ENCODE measurements around the gene RTKN. TPM values are rescaled to one million over a fixed set of nuclear protein-coding genes. Genes with fewer than 3 reads are reported as not detected.
"Not testable (repeated sequence)": the region's sequence is repeated elsewhere in the genome, so short reads cannot be mapped to it uniquely, and the experiment has no call there.

RTKN gene
- total and polyA plus RNA-seq, 9 of the 15 experiments (the other 6 are each of a cell fraction or from before 2014, with no cell fraction given) = 0.14 to 6.9 (median 3.6) TPM

DNA sequence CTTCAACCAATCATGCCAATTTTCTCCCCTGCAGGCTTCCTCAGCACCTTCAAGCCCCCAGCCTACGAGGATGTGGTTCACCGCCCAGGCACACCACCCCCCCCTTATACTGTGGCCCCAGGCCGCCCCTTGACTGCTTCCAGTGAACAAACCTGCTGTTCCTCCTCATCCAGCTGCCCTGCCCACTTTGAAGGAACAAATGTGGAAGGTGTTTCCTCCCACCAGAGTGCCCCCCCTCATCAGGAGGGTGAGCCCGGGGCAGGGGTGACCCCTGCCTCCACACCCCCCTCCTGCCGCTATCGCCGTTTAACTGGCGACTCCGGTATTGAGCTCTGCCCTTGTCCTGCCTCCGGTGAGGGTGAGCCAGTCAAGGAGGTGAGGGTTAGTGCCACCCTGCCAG, 18.4 kb upstream of the RTKN start:
- BruUV-seq (replicated peaks); H3K4me2 ChIP-seq (ENCODE audit: insufficient read depth, low read length); CTCF ChIA-PET (ENCODE audit: low intra/inter-chr PET ratio); ATAC-seq; H3K4me3 ChIP-seq; H3K9me3 ChIP-seq (replicated peaks; ENCODE audit: control insufficient read depth, insufficient read depth, low read depth, low read length); in situ Hi-C loops (cut with MboI); H3K27me3 ChIP-seq (ENCODE audit: control insufficient read depth in 2 of 2, insufficient read depth in 2 of 2, low read length in 2 of 2); H2AFZ ChIP-seq (ENCODE audit: low read depth, low read length); DNase-seq (ENCODE audit: extremely low read depth in 1 of 4, low spot score in 3 of 4); FAIRE-seq; H3K9me1 ChIP-seq (ENCODE audit: control insufficient read depth, insufficient read depth, low read length); intact Hi-C loops (cut with micrococcal nuclease); H3K27ac ChIP-seq (ENCODE audit: extremely low read depth, low read depth, low read length); H4K20me1 ChIP-seq (replicated peaks; ENCODE audit: control insufficient read depth, insufficient read depth, low read length); H3K9ac ChIP-seq (ENCODE audit: insufficient read depth in 1 of 2, low read depth in 2 of 2, low read length in 2 of 2): not testable (repeated sequence)
- Histone ChIP-seq H3K4me1 (replicated peaks in 1 of 2; ENCODE audit: control insufficient read depth in 2 of 2, insufficient read depth in 2 of 2, low read length in 2 of 2) (peaks cover 10 to 47% of the 10 kb centered on the region in 2 experiments), H3K79me2 (ENCODE audit: control insufficient read depth, insufficient read depth, low read length) (peaks cover 25% of the 10 kb centered on the region), H3K36me3 (ENCODE audit: control insufficient read depth, insufficient read depth, low read length) (peaks cover 35% of the 10 kb centered on the region)
- 73% methylated on average over 6 of the region's 10 CpGs for WGBS (ENCODE audit: insufficient coverage, low coverage, missing lambda C conversion rate)
- peak; percentile 5 for TF ChIP-seq POLR2B (IDR thresholded peaks at IDR 0.05; ENCODE audit: low read depth, partially characterized antibody)
- POLR2A ChIA-PET = interaction anchor here (0.6 to 2.5 kb wide), 4 partner anchors 39 to 433 kb away, joined by 3 to 12 read pairs (median 4); partner anchors contain the start of genes C2orf81 and WDR54

DNA sequence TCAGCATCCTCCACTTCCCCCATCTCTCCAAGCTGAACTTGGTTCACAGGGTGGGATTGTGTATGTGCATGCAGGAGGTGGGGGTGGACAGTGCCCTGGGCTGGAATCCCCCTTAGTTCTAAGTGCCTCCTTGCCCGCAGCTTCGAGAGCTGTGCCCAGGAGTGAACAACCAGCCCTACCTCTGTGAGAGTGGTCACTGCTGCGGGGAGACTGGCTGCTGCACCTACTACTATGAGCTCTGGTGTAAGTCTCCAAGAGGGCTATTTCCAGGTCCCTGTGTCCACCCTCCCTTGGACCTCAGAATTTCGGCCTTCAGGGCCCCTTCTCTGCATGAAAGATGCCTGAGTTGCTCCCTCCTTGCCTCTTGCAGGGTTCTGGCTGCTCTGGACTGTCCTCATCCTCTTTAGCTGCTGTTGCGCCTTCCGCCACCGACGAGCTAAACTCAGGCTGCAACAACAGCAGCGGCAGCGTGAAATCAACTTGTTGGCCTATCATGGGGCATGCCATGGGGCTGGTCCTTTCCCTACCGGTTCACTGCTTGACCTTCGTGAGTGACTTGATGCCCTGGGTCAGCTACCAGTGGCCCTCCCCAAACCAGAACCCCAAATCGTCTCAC, 17.9 kb upstream of the RTKN start:
- FAIRE-seq; H3K27ac ChIP-seq (ENCODE audit: extremely low read depth, low read depth, low read length); DNase-seq (ENCODE audit: extremely low read depth in 1 of 4, low spot score in 3 of 4); BruUV-seq (replicated peaks); H3K4me2 ChIP-seq (ENCODE audit: insufficient read depth, low read length); ATAC-seq; H3K9me1 ChIP-seq (ENCODE audit: control insufficient read depth, insufficient read depth, low read length); CTCF ChIA-PET (ENCODE audit: low intra/inter-chr PET ratio); H2AFZ ChIP-seq (ENCODE audit: low read depth, low read length); intact Hi-C loops (cut with micrococcal nuclease); in situ Hi-C loops (cut with MboI); H3K9me3 ChIP-seq (replicated peaks; ENCODE audit: control insufficient read depth, insufficient read depth, low read depth, low read length); H3K4me3 ChIP-seq; H4K20me1 ChIP-seq (replicated peaks; ENCODE audit: control insufficient read depth, insufficient read depth, low read length); H3K27me3 ChIP-seq (ENCODE audit: control insufficient read depth in 2 of 2, insufficient read depth in 2 of 2, low read length in 2 of 2): not testable (repeated sequence)
- peaks cover 10 to 41% of the 10 kb centered on the region in 2 experiments for H3K4me1 ChIP-seq (replicated peaks in 1 of 2; ENCODE audit: control insufficient read depth in 2 of 2, insufficient read depth in 2 of 2, low read length in 2 of 2)
- H3K9ac ChIP-seq (ENCODE audit: insufficient read depth in 1 of 2, low read depth in 2 of 2, low read length in 2 of 2) = 0 out of 4 replicates have a peak overlapping the region, but pooled peaks of 1 of the 2 experiments have one; percentile 67
- 51% methylated on average over 13 of the region's 13 CpGs for WGBS (ENCODE audit: insufficient coverage, low coverage, missing lambda C conversion rate)
- TF ChIP-seq POLR2A (conservative IDR thresholded peaks at IDR 0.05) = peak; percentile 67
- peak; percentile 58 for TF ChIP-seq POLR2B (IDR thresholded peaks at IDR 0.05; ENCODE audit: low read depth, partially characterized antibody)
- peak; percentile 62; the same call in 1 of the 2 replicates for TF ChIP-seq SUPT5H (IDR thresholded peaks at IDR 0.05)
- peak; percentile 39; the same call in 1 of the 2 replicates for TF ChIP-seq POLR2G (IDR thresholded peaks at IDR 0.05; ENCODE audit: low read depth, low read length)
- TF ChIP-seq KDM5B (IDR thresholded peaks at IDR 0.05; ENCODE audit: insufficient replicate concordance, low read depth, low read length) = peak; percentile 1
- POLR2A ChIA-PET = interaction anchor here (0.6 to 2.5 kb wide), 6 partner anchors 22 to 433 kb away, joined by 3 to 12 read pairs (median 4); partner anchors contain the start of genes AUP1, C2orf81, HTRA2 and WDR54
- H3K79me2 ChIP-seq (ENCODE audit: control insufficient read depth, insufficient read depth, low read length) = peaks cover 21% of the 10 kb centered on the region
- peaks cover 35% of the 10 kb centered on the region for H3K36me3 ChIP-seq (ENCODE audit: control insufficient read depth, insufficient read depth, low read length)

All from K562 (cell line).